ENCODE results near the gene LSR. TPM values are rescaled to one million over a fixed set of nuclear protein-coding genes. Genes with fewer than 3 reads are reported as not detected.

LSR gene
- total RNA-seq, 1 donor from 2014 or later: 11.3 TPM

DNA sequence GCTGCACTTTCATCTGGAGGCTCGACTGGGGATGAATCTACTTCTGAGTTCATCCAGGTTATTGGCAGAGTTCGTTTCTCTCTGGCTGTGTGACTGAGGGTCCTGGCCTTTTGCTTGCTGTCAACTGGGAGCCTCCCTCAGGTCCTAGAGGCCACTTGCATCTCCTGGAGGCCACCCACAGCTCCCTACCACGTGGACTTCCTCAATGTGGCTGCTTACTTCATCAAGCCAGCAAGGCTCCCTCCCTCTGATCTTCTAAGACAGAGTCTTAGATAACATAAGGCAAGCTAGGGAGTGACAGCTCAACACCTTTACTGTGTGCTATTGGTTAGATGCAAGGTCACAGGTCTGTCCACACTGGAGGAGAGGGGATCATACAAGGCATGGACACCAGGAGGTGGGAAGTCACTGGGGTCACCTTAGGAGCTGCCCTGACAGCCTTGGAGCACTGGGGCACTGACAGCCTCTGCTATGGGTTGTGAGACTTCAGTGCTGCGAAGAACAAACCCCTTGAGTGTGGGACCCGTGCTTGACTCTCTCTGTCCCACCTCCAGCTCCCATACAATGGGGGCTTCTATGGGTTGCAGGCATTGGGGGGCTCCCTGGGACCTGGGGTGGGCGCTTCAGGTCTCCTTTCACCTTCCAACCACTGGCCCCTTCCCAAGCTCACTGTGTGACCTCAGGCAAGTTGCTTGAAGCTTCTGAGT lies 25.6 kb upstream of the LSR start:
- FAIRE-seq (no peak), DNase-seq (ENCODE audit: low read depth) (no peak)
- TF ChIP-seq, protein P1, sequence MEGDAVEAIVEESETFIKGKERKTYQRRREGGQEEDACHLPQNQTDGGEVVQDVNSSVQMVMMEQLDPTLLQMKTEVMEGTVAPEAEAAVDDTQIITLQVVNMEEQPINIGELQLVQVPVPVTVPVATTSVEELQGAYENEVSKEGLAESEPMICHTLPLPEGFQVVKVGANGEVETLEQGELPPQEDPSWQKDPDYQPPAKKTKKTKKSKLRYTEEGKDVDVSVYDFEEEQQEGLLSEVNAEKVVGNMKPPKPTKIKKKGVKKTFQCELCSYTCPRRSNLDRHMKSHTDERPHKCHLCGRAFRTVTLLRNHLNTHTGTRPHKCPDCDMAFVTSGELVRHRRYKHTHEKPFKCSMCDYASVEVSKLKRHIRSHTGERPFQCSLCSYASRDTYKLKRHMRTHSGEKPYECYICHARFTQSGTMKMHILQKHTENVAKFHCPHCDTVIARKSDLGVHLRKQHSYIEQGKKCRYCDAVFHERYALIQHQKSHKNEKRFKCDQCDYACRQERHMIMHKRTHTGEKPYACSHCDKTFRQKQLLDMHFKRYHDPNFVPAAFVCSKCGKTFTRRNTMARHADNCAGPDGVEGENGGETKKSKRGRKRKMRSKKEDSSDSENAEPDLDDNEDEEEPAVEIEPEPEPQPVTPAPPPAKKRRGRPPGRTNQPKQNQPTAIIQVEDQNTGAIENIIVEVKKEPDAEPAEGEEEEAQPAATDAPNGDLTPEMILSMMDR (IDR thresholded peaks at IDR 0.05; ENCODE audit: insufficient read depth, low read length, severe bottlenecking): no peak

DNA sequence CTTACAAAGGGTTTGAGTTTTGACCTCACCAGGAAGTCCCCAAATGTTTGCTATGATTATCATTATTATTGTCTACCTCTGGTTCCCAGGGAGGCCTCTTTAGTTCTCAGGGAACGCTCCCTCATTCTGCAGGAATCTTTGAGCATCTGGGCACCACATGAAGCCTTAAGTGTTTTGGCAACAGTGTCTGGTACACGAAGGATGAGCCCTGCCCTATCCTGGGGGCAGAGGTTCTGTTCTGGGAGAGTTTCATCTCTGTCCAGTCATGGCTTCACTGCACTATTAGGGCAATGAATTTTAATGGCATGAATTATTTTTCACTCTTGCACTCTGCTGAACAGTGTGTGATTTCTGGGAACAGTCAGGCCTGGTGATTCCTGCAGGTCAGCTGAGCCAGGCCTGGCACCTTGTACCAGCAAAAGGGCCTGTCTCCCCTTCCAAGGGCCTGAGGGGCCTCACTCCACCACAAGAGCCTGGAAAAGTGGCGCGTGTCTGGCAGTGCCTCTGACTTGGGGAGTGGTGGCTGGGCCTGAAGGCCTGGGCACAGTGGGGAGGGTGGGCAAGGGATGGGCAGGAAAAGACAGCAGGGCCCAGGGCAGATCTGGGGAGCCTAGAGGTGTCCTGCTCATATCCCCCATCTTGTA lies 24.8 kb upstream of the LSR start:
- H3K36me3 ChIP-seq (ENCODE audit: control insufficient read depth, insufficient read depth, low read length): no peaks in the 10 kb centered on the region
- peaks cover 2% of the 10 kb centered on the region for H3K27me3 ChIP-seq (ENCODE audit: control insufficient read depth, insufficient read depth, low read length)
- DNase-seq (ENCODE audit: low read depth) (no peak), FAIRE-seq (no peak)
- no peak overlapping the region for H3K4me3 ChIP-seq (ENCODE audit: low read depth, low read length)
- TF ChIP-seq, protein P1 (IDR thresholded peaks at IDR 0.05; ENCODE audit: insufficient read depth, low read length, severe bottlenecking): no peak

More for the DNA sequence above, 25.6 kb upstream of the LSR start:
- Histone ChIP-seq H3K27me3 (ENCODE audit: control insufficient read depth, insufficient read depth, low read length) (peaks cover 2% of the 10 kb centered on the region), H3K36me3 (ENCODE audit: control insufficient read depth, insufficient read depth, low read length) (no peaks in the 10 kb centered on the region), H3K4me3 (ENCODE audit: low read depth, low read length) (no peak overlapping the region)

DNA sequence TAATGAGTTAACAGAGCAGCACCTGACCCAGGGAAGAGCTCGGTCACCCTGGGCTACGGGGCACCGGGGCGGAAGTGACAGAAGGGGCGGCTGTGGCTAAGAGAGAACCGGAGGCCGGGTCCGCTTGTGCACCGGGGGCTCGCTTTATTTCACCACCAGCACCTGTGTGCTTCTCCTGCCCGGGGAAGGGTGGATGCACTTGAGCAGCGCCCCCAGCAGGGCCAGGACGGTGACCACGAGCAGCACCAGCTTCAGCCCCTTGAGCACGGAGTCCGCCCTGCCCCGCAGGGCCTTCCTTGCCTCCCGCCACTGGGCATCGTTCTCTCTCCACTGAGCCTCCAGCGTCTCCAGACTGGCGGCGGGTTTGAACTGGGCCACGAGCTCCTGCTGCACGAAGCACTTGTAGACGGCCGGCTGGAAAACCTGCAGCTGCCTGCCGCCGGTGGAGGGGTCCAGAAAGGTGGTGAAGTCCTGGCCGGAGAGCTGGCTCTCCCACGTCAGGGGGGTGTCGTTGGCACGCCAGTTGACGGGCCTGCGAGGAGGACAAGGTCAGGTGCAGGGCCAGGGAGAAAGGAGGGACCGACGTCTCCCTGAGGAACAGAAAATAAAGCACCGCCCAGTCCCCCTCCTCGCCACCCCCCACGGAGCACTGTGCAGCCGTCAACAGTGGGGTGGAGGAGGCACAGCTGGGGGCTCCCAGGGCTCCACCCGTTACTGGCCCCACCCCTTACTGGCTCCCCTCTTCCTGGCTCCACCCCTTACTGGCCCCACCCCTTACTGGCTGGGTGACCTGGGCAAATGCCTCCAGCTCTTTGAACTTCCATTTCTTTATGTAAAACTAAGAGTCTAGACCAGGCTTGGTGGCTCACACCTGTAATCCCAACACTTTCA lies 23.9 kb upstream of the LSR start:
- no peak for FAIRE-seq
- H3K4me3 ChIP-seq (ENCODE audit: low read depth, low read length): no peak overlapping the region
- no peaks in the 10 kb centered on the region for H3K36me3 ChIP-seq (ENCODE audit: control insufficient read depth, insufficient read depth, low read length)
- TF ChIP-seq, protein P1 (IDR thresholded peaks at IDR 0.05; ENCODE audit: insufficient read depth, low read length, severe bottlenecking): no peak
- H3K27me3 ChIP-seq (ENCODE audit: control insufficient read depth, insufficient read depth, low read length): peaks cover 2% of the 10 kb centered on the region
- no peak for DNase-seq (ENCODE audit: low read depth)

DNA sequence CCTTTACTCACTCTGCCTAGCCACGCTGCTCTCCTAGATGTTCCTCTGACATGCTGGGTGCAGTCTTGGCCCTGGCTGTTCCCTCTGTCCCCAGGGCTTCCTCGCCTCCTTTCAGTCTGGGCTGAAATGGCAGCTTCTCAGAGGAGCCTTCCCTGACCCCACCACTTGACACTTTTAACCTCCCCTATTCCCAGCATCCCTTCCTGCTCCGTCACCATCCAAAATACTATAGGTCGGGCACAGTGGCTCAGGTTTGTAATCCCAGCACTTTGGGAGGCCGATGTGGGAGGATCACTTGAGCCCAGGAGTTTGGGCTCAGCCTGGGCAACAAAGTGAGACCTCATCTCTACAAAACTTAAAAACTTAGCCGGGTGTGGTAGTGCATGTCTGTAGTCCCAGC lies 22.9 kb upstream of the LSR start:
- DNase-seq (ENCODE audit: low read depth) (no peak), FAIRE-seq (no peak)
- Histone ChIP-seq H3K4me3 (ENCODE audit: low read depth, low read length) (no peak overlapping the region), H3K27me3 (ENCODE audit: control insufficient read depth, insufficient read depth, low read length) (peaks cover 2% of the 10 kb centered on the region), H3K36me3 (ENCODE audit: control insufficient read depth, insufficient read depth, low read length) (no peaks in the 10 kb centered on the region)
- TF ChIP-seq, protein P1 (IDR thresholded peaks at IDR 0.05; ENCODE audit: insufficient read depth, low read length, severe bottlenecking): no peak

DNA sequence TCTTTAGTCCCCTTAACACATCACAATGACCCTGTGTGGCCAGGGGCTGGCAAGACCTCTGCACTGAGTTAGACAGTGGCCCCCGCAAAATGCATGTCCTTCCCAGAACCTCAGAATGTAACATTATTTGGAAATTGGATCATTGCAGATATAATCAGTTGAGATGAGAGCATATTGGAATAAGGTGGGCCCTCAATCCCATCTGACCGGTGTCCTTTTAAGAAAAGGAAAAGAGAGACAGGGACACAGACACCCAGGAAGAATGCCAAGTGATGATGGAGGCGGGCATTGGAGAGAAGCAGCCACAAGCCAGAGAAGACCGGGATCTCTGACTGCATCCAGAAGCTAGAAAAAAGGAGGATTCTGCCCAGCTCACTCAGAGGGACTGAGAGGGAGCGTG lies 22.1 kb upstream of the LSR start:
- H3K36me3 ChIP-seq (ENCODE audit: control insufficient read depth, insufficient read depth, low read length): no peaks in the 10 kb centered on the region
- FAIRE-seq (no peak), DNase-seq (ENCODE audit: low read depth) (no peak)
- H3K4me3 ChIP-seq (ENCODE audit: low read depth, low read length): no peak overlapping the region
- H3K27me3 ChIP-seq (ENCODE audit: control insufficient read depth, insufficient read depth, low read length): peaks cover 2% of the 10 kb centered on the region
- TF ChIP-seq, protein P1 (IDR thresholded peaks at IDR 0.05; ENCODE audit: insufficient read depth, low read length, severe bottlenecking): no peak
